Fibroblast of mammary gland (primary cell): ENCODE results near the gene FCAMR.

ENCODE experiments used
- DNase-seq: peaks from one replicate; pipeline ENCODE4 v3.0.0-alpha.2; 2010; ENCODE audit warnings: low read depth
- H3K4me3 ChIP-seq: 2 replicates; pipeline ENCODE4 v1.5.1; 2011; ENCODE audit warnings: low read depth, mild to moderate bottlenecking, low read length, moderate library complexity; ENCODE audit not compliant: control insufficient read depth
- TF ChIP-seq, protein P1 (sequence below): conservative IDR thresholded peaks from 2 replicates; pipeline ENCODE4 v1.5.1; 2011; ENCODE audit warnings: low read depth, low read length, inconsistent platforms; ENCODE audit not compliant: control insufficient read depth, insufficient read depth

The FCAMR gene

DNA sequence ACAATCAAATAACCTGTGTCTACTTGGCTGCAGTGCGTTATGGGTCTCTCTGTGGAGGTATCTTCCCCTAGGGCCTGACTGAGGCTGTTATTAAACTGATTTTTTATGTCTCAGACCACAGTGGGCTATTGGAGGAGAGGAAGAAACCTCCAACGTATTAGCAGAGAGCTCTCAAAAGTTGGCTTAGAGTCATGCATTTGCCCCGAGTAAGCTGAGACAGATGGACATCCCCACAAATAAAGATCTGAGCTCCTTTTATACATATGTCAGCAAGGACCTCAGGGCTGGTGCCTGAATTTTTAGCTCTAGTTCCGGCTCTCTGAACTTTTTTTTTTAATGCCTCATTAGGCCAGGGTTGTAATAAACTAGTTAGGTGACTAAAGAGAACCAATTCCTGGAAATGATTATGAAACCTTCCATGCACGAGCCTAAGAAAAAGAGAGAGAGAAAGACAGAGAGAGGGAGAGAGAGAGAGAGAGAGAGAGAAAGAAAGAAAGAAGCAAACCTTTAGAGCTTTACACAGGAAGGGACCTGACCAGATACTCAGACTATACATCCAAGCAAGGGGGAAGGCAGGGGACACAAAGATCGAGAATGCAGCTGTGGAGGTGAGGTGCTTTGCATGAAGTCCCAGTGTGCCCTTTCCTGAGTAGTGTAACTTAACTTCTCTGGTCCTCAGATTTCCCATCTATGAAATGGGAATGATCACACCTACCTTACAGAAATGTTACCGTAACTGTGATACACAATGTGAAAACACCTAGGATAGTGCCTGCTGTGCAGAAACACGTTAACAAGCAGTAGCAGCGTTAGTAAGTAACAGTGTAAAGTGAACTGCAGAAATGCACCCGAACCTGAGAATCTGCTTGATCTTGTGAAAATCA, 15.6 kb downstream of the FCAMR start:
- no peak for DNase-seq
- TF ChIP-seq, protein P1, sequence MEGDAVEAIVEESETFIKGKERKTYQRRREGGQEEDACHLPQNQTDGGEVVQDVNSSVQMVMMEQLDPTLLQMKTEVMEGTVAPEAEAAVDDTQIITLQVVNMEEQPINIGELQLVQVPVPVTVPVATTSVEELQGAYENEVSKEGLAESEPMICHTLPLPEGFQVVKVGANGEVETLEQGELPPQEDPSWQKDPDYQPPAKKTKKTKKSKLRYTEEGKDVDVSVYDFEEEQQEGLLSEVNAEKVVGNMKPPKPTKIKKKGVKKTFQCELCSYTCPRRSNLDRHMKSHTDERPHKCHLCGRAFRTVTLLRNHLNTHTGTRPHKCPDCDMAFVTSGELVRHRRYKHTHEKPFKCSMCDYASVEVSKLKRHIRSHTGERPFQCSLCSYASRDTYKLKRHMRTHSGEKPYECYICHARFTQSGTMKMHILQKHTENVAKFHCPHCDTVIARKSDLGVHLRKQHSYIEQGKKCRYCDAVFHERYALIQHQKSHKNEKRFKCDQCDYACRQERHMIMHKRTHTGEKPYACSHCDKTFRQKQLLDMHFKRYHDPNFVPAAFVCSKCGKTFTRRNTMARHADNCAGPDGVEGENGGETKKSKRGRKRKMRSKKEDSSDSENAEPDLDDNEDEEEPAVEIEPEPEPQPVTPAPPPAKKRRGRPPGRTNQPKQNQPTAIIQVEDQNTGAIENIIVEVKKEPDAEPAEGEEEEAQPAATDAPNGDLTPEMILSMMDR, result no peak
- no peak overlapping the region for H3K4me3 ChIP-seq

DNA sequence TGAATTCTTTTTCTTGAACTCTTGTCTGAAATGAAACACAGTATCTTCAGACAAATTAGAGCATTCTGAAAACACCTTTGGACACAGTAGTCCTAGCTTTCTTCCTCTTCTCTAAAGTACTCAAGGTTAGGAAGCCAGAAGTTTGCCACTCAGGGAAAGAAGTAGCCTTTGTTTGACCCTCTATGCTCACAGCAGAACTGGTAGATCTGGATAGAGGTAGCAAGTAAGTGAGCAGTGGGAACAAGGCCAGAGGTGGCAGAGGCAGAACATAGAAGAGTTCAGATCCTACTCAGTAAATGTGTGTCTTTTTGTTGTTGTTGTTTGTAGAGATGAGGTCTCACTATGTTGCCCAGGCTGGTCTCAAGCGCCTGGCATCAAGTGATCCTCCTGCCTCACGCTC, 16.6 kb downstream of the FCAMR start:
- TF ChIP-seq, protein P1, result no peak
- no peak for DNase-seq
- no peak overlapping the region for H3K4me3 ChIP-seq

DNA sequence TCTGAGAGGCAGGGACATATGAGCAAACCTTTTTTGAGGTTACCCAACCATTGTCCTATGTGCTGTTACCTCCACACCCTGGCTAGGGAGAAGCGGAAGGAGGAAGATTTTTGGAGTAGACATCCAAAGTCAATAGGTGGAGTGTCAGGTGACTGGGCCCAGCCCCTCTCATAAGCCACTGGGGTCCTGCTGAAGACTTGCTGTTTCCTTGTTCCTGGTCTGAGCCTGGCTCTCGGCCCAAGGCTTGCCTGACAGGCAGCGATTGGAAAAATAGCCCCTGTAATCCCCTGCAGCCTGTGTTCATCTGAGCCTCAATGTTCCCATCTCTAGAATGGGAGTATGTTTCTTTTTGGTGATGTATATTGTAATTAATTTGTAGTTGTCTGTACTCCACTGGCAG, 17.1 kb downstream of the FCAMR start:
- TF ChIP-seq, protein P1, result no peak
- no peak overlapping the region for H3K4me3 ChIP-seq
- no peak for DNase-seq

- TF ChIP-seq, protein P1, result no peak
- DNase-seq, result no peak
- no peak overlapping the region for H3K4me3 ChIP-seq
Measured at GRCh38 chr1:206952171-206952570, 18.1 kb downstream of the FCAMR start.

- no peak overlapping the region for H3K4me3 ChIP-seq
- DNase-seq, result no peak
- TF ChIP-seq, protein P1, result no peak
Measured at GRCh38 chr1:206951318-206952100, 18.8 kb downstream of the FCAMR start.

- H3K4me3 ChIP-seq, result no peak overlapping the region
- no peak for DNase-seq
- TF ChIP-seq, protein P1, result no peak
Measured at GRCh38 chr1:206949641-206950040, 20.6 kb downstream of the FCAMR start.
